Measurements from ENCODE around the gene IBTK.
"Not testable (repeated sequence)": the region's sequence is repeated elsewhere in the genome, so short reads cannot be mapped to it uniquely, and the experiment has no call there.

Gene IBTK

DNA sequence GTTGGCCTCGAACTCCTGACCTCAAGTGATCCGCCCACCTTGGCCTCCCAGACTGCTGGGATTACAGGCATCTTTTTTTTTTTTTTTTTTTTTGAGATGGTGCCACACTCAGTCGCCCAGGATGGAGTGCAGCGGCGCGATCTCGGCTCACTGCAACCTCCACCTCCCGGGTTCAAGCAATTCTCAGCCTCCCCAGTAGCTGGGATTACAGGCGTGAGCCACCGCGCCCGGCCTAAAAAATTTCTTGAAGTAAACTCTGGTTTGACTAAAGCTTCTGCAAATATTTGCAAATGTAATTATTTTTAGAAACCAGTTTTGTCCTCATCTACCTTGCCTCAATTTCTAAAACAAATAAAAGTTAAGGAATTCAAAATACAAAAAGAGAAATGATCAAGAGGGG lies 1.2 kb downstream of the IBTK start:
- DNase-seq (ENCODE audit: low read depth in 3 of 3): no peak

DNA sequence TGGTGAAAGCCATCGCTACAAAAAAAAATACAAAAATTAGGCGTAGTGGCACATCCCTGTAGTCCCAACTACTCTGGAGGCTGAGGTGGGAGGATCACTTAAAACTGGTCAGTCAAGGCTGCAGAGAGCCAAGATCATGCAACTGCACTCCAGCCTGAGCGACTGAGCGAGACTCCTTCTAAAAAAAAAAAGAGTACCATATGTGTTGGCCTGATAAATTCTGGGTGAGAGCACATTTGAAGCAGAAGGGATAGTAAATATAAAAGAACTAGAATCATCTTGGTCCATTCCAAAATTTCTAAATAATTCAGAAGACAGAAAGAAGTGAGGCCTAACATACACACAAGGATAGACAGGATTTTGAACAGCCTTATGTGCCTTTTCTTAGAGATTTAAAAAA lies 2.2 kb downstream of the IBTK start:
- no peak for DNase-seq (ENCODE audit: low read depth in 3 of 3)

DNA sequence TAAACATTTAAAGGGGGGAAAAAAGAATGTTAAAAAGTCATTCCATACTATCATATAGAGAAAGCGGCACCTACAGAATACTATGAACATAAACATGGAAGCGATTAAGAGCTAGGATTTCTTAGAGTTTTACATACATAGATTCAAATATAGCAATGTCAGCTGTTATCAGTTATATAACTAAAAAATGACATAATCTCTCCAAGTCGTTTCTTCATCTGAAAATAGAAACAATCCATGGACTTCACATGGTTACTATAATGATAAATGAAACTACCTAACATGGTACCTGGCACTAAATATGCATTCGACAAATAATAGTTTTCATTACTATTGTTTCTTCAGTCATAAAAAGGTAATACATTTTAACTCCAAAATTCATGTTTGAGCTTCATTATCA lies 3.7 kb downstream of the IBTK start:
- DNase-seq (ENCODE audit: low read depth in 3 of 3): no peak

DNA sequence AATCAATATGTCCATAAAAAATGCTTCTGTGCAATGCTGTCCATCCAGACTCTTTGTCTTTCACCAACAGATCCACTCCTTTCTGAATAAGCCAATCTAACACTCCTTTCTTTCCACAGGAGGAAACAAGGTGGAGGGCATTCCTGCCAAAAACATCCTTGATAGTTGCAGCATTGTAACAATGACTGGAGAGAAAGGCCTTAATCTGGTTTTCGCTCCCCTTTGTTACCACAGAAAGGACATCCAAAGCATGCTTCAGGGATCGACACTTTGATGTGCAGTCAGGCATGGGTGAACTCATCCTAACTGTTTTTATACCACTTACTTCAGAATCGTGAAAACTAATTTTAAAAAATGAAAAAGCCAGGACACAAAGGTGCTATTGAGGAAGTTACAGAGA lies 7.4 kb downstream of the IBTK start:
- DNase-seq (ENCODE audit: low read depth in 3 of 3): no peak

DNA sequence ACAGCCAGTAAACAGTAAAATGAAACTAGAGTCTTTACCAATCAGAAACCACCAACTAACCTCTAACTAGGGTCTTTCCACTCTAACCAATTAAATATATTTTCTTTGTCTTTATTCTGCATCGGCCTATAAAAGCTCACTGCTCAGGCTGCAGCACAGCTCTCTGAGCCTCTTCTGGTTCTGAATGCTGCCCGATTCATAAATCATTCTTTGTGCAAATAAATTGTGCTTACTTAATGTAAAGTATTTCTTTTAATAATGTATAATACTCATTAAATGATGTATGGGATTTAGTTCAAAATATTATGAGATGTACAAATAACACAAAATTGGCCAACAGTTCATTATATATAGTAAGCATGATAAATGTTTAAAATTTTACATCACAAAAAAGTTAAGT lies 7.9 kb downstream of the IBTK start:
- no peak for DNase-seq (ENCODE audit: low read depth in 3 of 3)

DNA sequence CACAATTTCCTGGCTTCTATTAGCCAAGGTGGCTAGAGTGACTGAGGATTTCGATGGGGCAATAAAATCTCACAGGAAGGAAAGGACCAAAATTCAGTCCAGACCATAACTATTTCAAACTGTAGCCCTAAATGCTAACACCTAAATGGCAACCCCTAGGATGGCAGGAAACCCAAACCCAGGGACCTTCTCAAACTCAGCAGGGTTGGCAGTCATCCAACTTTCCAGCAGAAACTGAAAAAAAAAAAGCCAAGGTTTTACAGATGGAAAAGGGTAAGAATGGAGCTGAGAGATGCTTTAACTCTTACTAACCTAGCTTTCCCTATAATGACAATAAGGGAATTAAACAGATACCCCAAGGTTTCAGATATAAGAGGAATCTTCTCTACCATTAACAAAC lies 10.5 kb downstream of the IBTK start:
- no peak for DNase-seq (ENCODE audit: low read depth in 3 of 3)

DNA sequence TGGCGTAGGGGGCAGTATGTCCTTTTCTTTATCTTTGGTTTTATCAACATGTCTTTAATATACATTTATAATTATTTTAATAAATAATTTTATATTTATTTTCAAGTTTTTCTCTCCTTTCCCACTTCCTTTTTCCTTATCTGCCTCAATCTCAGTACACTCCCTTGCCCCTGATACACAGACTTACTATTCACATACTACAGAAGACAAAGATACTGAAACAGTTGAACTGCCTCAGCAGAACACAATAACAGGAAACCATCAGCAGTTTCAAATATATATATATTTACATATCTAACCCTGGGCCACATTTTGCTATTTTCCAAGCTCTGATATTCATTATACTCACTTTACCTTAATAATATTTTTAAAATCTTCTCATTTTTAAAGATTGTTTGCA lies 19.8 kb downstream of the IBTK start:
- DNase-seq (ENCODE audit: low read depth in 3 of 3): no peak

DNA sequence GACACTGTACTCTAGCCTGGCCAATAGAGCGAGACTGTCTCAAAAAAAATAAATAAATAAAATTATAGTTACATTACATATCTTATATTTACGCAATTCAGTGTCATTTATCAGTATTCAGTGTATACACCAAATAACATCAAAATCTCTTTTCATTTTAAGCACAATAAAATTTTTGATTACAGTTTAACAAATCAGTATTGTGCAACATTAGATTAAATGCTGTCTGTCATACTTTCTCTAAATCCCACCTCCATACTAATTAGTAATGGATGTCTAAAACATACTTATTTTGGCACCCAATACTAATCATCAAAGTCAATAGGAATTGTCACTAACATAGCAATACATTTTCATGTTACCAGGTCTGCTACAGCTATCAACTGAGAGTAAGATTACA lies 27.4 kb downstream of the IBTK start:
- DNase-seq (ENCODE audit: low read depth in 3 of 3): no peak

DNA sequence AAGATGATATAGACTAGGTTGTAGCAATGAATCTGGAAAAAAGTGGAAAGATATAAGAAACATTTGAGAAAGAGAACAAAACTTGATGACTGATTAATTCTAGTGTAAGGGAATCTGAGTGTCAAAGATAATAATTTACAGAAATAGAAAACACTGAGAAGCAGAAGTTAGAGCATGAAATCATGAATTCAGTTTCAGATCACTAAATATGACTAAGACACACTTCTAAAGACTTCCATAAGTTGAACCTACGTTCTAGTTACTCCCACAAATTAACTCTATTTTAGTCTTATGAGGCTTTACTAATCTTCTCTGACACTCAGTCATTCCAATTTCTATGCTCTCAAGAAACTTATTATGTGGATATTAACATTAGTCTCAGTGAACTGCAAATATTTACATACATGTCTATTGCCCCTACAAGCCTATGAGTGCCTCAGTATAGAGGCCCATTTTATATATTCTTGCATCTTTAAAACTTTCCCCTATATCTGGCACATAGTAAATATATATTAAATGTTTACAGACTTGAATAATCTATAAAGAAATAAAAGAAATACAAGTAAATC lies 30.4 kb downstream of the IBTK start:
- no peak for DNase-seq (ENCODE audit: low read depth in 3 of 3)

DNA sequence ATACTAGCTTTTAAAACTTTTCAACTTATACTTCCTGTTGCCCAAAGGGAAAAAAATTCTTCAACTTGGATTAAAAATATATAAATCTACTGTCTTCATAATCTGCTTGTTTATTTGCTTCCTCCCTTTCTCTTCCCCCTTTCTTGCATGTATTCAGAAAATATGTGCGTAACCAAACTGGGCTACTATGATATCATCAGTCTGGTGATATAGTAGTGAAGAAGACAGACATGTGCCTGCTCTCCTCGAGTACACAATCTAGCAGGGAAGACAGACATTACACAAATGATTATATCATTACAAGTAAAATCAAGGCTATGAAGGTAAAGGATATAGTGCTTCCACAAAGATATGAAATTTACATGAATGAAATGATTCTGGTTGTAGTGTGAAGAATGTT lies 31.0 kb downstream of the IBTK start:
- DNase-seq (ENCODE audit: low read depth in 3 of 3): no peak

DNA sequence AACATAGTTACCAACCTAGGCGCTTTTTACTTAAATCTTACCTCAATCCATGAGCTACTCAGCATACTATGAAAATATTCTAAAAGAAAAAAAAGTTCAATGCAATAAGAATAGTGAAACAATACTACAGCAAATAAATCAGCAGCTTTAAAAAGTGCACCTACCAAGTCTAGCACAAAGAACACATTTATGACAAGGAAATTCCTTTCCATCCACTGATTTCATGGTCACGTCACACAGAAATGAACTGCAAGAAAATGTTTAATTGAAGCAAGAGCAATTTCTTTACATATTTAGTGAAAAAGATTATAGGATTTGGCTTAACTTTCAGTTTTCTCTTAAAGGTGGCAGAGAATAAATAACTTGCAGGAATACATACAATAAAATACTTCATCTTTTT lies 36.2 kb downstream of the IBTK start:
- no peak for DNase-seq (ENCODE audit: low read depth in 3 of 3)

DNA sequence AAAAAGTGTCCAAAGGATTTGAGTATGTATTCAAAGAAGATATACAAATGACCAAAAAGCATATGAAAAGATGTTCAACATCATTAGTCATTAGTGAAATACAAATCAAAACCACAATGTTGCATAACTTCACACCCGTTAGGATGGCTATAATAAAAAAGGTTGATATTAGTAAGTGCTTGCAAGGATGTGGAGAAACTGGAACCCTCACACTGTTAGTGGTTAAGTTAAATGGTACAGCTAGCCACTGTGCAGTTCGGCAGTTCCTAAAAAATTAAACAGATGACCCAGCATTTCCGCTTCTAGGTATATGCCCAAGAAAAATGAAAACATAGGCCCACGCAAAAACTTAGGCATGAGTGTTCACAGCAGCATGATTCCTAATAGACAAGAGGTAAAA lies 38.6 kb downstream of the IBTK start:
- DNase-seq (ENCODE audit: low read depth in 3 of 3): no peak

DNA sequence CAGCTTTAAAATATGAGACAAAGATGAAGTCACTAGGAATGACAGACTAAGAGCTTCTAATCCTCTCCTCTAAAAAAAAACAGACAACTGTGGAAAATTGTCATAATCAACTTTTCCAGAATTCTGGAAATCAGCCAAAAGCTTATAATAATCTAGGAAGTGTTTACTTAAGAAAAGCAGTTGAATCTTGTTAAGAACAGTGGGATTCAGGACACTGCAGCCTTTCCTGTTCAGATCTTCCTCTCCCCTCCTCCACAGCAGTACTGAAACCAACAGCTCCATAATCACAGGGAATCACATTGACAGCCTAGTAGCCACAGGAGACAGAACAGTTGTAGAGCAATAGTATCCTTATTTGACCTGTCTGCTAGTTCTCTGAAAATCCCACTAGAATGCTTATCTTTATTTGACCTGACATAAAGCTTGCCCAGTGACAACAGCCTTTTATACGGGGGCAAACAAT lies 41.6 kb downstream of the IBTK start:
- DNase-seq (ENCODE audit: low read depth in 3 of 3): no peak

DNA sequence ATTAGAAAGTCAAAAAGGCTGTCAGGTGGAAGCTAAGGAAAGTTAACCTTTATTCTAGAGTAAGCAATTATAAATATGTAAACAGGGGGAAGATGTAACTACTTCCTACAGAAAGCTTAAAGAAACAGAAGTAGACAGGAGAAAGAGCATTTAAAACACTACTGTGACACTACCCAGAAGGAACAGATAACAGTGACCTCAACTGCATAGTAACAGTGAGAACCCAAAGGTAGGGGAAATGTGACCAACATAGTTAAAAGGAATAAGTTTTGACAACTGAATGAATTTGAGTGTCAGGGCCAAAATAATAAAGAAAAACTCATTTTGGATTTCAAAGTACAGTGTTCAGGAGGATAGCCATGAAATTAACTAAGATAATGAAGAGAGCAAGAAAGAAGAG lies 43.5 kb downstream of the IBTK start:
- DNase-seq (ENCODE audit: low read depth in 3 of 3): no peak

DNA sequence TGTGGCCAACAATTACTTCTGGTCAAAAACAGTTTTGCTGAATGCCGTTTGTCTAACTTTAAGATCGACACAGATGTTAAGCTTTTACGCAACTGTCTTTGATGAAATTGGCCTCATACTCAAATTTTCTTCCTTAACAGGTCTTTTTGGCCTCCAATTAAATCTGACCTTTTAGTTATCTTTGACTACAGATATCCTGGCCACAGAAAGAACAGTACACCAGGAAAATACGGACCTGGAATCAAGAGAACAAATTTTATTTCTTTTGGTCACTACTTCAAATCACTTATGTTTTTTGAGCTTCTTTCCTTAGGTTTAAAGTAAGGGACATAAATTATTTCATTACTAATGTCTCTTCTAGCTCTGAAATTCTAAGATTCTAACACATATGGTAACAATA lies 49.8 kb downstream of the IBTK start:
- DNase-seq (ENCODE audit: low read depth in 3 of 3): no peak

DNA sequence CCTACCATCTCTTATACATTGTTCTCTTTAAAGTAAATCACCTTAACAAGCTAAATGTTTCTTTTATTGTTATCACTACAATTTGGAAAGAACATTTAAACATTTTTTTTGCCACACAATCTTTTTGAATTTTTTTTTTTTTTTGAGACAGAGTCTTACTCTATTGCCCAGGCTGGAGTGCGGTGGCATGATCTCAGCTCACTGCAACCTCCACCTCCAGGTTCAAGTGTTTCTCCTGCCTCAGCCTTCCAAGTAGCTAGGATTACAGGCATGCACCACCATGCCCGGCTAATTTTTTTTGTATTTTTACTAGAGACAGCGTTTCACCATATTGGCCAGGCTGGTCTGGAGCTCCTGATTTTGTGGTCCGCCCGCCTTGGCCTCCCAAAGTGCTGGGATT lies 50.3 kb downstream of the IBTK start:
- DNase-seq (ENCODE audit: low read depth in 3 of 3): not testable (repeated sequence)

DNA sequence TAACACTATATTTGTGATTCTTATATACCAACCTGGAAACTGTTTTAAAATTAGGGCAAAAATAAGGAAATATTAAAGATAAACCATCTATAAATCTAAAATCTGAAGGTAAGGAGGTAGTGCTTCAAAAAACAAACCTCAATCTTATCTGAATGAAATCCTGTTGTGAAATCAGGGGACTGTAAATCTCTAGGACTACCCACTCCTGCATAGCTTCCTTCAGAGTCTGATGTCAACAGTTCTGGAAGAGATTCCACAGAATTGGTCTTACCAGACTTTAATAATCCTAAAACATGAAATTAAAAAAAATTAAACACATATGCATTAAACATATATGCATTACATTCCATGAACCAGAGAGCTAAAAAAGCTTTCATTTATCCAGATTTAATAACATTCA lies 51.4 kb downstream of the IBTK start:
- DNase-seq (ENCODE audit: low read depth in 3 of 3): no peak

DNA sequence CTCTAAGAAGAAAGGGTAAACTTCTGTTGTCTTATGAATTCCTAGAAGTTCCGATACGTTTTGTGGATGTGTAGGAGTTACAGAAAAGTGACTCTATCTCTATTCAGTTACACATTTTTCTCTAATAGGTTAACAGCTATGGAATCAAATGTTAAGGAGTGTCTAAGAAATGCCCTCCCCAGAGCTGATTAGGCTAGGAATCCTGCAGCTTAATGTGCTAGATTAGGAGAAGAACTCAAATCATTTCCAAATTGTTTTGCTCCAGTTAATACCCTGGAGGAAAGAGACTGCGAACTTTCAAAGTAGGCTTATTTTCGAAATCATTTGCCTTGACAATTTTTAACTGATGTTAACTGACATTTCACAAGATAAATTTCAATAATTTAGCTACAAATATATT lies 51.9 kb downstream of the IBTK start:
- DNase-seq (ENCODE audit: low read depth in 3 of 3): no peak

DNA sequence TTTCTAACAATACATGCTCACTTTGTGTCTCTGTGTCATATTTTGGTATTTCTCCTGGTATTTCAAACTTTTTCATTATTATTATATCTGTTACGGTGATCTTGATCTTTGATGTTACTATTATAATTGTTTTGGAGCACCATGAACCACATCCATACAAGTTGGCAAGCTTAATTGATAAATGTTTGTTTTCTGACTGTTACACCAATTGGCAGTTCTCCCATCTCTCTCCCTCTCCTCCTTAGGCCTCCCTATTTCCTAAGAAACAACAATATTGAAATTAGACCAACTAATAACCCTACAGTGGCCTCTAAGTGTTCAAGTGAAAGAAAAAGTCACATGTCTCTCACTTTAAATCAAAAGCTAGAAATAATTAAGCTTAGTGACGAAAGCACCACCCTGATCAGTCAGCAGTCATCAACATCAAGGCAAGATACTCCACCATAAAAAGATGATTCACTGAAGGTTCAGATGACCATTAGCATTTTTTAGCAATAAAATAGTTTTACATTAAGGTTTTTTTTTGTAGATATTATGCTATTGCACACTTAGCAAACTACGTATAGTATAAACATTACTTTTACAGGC lies 61.5 kb downstream of the IBTK start:
- DNase-seq (ENCODE audit: low read depth in 3 of 3): no peak

DNA sequence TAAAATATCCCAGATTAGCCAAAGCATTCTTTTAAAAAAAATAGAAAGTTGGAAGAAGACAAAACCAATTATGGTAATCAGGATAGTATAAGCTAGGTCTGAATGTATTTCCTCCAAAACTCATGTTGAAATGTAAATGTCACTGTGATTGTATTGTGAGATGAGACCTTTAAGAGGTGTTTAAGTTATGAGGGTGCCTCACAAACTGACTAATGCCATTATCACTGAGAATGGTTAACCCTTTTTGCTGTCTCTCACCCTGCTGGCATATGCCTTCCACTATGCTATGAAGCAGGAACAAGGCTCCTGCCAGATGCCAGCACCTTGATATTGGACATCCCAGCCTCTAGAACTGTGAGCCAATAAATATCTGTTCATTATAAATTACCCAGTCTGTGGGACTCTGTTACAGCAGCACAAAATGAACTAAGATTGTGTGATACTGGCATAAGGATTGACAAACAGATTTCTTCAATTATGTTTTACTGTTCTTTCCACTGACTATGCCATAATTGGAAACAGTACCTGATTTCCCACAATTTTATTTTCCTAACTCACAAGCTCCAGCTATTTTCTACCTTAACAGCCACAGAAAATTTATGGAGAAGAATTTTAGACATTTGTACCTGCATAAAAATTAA lies 63.8 kb downstream of the IBTK start:
- DNase-seq (ENCODE audit: low read depth in 3 of 3): no peak

DNA sequence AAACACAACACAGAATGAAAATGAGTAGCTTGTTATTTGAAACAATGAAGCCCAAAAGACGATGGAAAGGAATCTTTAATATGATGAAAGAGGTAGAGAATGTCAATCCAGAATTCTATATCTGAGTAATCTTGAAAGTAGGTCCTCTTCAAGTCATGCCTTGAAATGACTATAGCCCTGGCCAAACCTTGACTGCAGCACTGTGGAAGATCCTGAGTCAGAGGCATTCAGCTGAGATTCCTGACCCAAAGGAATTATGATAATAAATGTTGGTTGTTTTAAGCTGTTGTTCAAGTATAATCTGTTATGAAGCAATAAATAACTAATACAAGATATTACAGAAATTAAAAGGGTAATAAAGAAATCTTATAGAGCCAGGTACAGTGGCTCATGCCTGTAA lies 64.8 kb downstream of the IBTK start:
- DNase-seq (ENCODE audit: low read depth in 3 of 3): no peak

DNA sequence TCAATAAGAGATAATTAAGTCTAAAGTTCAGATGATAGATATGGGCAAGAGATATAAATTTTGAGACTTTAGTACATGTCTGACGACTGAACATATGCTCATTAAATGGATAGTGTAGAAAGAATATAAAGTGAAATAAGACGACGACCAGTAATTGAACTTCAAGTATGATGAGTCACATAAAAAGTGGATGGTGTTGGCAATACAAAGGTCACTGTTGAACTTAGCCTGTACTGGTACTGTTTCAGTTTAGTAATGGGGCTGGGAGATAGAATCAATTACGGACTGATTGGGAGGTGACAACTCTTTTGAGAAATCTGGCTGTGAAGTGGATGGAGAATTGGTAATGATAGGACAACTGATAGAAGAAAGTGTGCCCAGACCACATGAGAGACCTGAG lies 68.1 kb downstream of the IBTK start:
- DNase-seq (ENCODE audit: low read depth in 3 of 3): no peak

DNA sequence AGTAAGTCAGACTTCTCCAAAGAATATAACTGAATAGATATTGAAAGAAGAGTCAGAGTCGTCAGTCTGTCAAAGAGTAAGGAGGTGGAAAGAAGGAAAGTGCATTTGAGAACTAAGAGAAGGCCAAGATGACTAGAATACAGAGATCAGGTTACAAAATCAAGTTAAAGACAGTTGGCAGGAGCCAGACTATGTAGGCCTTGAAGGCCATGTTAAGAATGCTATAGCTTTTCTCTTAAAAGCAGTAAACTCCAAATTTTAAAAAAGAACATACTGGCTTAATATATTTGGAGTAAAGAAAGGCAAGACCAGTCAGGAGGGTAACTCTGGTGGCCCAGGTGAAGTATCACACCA lies 68.8 kb downstream of the IBTK start:
- DNase-seq (ENCODE audit: low read depth in 3 of 3): no peak
